HG03097 (cell line): ENCODE measurements around the gene SLC46A3.
"Not testable (repeated sequence)": the region's sequence is repeated elsewhere in the genome, so short reads cannot be mapped to it uniquely, and the experiment has no call there.

ENCODE experiments used
- ATAC-seq: cut with Tn5 transposase; IDR thresholded peaks from one replicate; pipeline ENCODE4 v1.9.1; 2021; ENCODE audit not compliant: unreplicated experiment, low FRiP score

SLC46A3 gene

DNA sequence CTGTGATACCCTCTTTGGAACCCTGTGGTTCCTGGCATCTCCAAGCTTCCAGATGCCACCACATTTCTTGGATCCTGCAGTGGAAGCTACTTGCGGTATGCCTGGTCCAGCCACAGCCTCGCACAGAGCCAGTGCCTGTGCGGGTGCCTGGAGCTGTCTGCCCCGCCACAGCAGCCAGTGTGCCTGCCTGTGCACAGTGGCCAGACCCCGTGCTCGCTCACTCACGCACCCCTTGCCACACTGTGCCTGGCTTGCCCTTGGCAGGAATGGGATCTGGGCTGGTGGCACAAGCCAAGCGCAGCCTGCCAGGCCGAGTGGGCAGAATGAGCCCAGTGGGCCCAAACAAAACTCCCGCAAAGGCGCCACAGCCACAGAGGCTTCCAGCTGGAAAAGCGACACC lies 33.7 kb downstream of the SLC46A3 start:
- ATAC-seq = no peak

DNA sequence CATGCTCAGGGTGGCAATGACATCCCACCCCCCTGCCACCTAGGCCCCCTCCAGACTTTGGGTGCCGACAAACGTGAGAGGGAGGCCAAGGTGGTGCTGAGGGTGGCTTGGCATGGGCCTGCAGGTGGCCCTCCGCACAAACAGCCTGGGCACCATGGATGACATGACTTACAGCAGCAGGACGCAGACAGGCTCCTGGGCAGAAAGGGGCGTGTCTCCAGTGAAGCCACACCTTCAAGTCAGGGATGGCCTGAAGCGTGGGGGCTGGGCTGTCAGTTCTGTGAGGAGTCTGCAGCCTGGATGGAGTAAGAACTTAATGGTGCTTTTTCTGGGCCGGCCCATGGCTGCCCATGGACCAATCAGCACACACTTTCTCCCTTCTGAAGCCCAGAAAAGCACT lies 34.5 kb downstream of the SLC46A3 start:
- ATAC-seq = no peak

DNA sequence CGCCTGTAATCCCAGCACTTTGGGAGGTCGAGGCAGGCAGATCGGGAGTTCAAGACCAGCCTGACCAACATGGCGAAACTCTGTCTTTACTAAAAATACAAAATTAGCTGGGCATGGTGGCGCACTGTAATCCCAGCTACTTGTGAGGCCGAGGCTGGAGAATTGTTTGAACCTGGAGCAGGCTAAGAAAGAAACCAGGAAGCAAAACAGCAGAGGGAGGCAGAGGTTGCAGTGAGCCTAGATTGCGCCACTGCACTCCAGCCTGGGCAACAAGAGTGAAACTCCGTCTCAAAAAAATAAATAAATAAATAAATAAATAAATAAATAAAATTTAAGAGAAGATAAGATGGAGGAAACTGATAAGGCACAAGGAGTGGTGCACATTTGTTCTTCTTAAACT lies 35.6 kb downstream of the SLC46A3 start:
- ATAC-seq = not testable (repeated sequence)

DNA sequence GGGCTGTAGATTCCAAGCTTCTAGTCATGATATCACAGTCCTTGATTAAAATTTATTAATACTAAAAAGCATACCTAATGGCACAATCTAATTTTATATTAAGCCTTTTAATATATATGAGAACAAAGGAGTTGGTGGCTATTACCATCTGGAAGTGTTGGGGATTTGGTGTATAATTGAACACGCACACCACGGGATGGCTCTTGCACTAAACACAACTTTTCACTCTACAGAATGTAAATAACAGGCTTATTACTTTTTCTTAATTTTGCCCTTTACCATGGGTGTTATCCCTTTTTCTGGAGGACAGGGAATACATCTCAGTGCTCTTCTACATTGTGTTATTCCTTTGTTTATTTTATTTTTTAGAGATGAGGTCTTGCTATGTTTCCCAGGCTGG lies 38.2 kb downstream of the SLC46A3 start:
- no peak for ATAC-seq

DNA sequence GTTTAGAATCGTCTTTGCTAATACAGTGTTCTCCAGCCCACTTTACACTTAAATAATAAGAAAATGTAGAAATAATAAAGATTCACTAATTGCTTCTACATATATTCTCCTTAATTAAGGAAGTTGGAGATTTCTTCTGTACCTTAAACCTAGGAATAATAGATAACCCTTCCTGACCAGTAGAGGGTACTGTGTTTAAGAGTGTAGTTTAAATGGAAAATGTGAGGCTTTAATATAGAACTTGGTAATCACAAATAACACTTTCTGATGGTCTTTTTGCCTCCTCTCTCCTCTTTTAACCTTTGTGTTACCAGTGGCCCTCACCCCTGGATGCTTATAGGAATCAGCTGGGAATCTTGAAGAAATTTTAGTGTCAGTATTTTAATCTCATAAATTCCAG lies 39.1 kb downstream of the SLC46A3 start:
- ATAC-seq = no peak

DNA sequence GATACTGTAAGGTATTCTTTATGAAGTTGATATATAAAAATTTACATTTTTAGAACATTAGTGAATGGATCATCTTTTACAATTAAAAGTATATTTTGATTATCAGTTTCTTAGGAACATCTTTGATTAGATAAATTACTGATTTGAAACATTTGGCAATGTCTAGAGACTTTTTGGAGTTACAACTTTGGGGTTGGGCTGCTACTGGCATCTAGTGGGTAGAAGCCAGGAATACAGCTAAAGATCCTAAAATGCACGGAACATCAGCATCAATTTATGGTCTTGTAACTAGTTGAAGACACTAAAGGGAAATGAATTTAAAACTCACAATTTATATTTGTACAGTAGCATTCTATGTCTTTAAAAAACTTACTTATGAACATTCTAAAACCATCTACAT lies 40.0 kb downstream of the SLC46A3 start:
- ATAC-seq = no peak

DNA sequence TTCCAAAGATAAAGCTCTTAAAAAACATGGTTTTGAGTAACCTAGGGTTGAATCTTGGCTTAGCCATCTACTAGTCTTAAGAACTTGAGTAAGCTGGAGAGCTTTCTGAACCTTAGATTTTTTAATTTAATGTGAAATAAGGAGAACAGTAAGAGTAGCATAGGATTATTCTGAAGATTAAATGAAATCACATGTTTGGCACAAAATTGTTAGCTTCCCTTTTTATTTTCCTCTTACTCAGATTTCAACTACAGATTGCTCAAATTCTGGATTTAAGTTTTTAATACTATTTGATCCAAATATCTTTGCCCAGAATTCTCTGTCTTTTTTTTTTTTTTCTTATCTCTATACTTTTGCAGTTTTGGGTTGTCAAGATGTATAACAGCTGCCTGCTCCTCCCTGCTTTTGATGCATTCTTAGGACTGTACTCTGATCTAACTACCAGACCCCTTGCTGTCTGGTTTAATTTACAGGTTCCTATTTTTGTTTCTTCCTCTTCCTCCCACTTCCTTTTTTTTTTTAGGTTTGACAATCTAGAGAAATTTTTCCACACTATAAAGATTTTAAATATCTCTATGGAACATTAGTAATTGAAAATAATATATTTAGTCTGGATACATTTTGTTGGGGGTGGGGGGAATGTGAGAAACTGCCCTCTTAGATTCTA lies 47.5 kb downstream of the SLC46A3 start:
- no peak for ATAC-seq

DNA sequence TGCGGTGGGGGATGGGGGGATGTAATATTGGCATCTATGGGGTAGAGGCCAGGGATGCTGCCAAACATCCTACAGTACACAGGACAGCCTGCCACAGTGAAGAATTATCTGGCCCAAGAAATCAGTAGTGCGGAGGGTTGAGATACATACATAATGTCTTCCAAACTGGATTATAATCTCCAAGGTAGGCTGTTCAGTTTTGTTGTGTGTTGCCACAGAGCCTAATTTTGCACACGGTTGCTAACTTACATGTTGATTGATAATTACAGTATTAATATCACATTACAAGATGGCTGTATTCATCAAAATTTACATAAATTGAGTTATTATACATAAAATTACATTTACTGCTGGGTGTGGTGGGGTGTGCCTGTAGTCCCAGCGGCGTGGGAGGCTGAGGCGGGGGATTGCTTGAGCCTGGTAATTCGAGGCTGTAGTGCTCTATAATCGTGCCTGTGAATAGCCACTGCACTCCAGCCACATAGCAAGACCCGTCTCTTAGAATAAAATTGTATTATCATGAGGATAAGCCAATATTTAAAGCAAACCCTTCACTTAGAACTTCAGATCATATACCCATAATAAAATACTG lies 51.8 kb downstream of the SLC46A3 start:
- no peak for ATAC-seq

DNA sequence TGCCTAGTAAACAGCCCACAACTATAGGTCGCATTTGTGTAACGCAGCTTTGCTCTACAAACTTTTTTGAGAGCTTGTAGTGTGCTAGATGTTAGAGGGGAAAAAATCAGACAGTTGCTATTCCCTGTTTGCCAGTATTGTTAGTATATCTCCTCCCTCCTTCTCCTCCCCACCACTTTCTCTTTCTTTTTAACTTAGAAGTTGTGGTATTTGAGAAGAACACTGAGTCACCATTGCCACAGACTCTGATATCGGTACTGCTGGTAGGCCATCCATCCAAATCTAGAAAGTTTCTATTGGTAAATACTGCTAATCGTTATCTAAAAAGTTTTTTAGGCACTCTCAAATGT lies 59.2 kb downstream of the SLC46A3 start:
- peak; percentile 25 for ATAC-seq

DNA sequence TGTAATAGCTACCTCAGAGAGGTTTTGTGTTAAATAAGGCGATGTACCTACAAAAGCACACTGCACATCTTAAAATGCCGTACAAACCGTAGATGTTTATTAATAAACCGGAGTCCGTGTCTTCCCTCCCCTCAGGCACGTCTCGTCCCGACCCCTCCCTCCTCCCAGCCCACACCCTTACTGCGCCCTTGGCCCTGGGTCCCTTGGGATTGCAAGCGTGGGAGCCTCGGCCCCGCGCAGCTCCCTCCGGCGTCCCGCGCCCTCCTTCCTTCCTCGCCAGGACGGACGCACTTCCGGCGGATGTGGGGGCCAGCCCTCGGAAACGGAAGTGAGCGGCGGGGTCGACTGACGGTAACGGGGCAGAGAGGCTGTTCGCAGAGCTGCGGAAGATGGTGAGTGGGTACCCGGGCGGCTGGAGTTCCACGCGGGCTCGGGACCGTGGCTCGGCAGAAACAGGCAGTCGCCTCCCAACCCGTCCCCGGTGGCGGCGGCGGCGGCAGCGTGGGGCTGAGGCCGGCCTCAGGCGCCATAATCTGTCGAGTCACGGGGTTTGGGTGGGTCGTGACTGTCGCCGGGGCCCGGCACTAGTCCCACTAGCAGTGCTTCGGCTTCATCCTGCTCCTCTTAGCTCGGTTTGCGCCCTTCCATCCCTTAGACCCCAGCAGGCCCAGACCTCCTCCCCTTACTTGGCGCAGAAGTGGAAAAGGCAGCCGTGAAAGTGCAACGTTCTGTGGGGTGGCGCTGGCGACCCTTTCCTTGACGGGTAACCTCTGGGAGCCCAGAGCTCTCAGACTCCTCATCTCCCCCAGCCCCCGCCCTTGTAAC lies 59.8 kb downstream of the SLC46A3 start, which contains the start of gene POMP:
Gene POMP (plus strand): TSS at position 335 of the 825 bp plus-strand sequence. CDS start 55 bp downstream, at position 390.
- ATAC-seq = peak; percentile 78

DNA sequence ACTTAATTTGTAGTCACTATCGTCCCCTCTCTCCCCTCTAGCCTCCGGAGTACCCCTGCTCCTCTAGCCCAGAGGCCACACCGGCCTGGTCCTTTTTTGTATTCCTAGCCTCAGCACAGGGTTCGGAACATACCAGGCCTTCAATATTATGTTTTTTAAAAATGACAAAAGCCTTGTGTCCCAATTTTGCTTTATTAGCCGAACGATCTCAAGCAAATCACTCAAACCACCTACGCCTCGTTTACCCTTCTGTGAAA lies 60.3 kb downstream of the SLC46A3 start:
- ATAC-seq = peak; percentile 19

DNA sequence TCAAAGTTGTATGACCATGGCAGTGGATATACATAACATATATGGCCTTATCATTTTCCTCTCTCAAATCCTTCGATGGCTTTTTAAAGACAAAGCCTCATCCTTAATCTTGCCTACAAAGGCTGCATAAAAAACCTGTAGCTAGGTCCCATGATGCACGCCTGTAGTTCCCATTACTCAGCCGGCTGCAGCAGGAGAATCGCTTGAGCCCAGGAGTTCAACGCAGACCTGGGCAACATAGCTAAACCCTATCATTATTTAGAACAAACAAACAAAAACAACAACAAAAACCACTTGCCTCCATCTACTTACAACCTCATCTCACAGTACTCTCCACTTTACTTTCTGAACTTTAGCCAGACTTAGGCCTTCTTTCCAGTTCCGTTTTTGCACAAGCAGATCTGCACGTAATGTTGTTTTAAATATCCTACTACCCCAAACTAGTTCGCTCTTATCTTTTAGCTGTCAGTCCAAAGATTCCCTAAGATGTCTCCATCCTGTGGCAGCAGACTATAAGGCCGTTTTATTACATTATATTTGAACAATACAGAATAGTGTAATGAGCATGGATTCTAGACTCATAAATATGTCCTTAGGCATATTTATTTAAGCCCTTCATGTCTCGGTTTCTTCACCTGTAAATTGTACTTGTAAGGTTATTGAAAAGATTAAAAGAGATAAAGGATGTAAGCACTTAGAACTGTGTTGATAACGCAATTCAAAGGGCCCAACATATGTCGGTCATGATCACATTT lies 60.8 kb downstream of the SLC46A3 start:
- no peak for ATAC-seq

DNA sequence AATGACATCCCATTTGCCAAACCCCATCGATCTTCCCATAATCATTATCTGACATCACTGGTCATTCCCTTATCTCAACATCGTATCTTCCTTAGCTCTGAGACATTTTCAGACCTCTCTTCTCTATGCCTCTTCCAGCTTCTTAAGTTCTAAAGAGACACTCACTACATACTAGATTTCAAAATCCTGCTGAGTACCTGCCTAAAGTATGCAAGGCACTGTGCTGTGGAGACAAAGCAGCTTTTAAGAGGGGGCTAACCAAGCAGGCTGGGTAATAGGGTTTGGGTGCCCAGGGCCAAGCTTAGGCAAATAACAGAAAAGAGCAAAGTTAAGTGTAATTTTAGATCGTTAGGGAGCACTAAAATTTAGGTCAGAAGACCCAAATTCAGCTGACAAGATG lies 63.2 kb downstream of the SLC46A3 start:
- no peak for ATAC-seq

DNA sequence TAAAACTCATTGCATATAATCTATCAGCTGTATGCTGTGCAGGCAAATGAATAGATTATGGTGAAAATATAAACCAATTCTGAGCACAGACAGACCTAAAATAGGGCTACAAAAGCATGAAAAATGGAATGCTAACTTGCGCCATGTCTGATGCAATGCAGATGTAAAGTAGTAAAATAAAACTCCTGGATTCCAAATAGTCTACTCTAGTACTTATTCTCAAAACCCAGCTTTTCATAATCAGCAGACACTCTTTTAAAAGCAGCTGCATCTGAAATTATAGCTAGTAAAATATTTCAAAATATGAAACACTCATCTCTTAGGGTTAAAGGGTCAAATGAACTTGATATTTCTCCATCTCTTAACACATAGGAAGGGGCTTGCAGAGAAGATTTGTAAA lies 64.5 kb downstream of the SLC46A3 start:
- no peak for ATAC-seq

DNA sequence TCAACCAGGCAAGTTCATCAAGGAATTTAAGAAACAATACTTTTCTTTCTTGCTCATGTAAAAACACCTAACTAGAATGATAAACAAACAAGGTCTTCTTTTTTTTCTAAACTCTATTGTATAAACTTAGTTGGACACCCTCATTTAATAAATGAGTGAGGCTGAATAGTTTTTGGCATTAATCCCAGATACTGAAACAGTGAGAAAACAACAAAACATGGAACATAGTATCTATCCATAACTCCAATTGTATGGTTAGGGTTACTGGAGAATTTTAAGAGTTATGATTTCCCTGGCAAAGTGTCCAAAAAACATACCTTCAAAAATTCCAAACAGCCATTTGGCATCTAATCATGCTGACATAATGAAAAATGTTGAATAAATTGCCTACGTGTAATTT lies 65.7 kb downstream of the SLC46A3 start:
- ATAC-seq = no peak

DNA sequence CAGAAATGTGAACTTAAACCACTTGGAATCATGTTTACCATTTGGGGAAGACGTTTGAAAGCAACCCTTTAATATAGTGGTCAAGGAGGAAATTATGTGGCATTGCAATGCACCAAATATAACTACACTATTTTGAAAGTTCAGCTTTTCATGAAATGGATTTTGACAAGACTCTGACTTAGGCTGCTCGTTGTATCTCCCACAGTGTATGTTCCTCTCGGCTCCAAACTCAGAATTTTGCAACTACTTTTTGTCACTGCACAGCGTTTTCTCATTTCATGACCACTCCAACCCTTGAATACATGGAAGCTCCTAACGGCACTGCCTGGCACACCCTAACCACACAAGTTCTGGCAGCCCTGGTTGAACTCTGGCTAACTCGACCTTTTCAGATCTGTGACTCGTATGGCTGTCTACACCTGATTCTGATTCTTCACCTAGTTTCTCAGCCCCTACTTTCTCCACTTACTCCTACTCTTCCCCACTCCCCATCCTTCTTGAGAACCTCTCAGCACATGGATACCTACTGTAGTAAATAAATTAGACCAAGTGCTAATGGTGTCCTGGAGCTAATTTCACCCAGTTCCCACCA lies 66.9 kb downstream of the SLC46A3 start:
- no peak for ATAC-seq

DNA sequence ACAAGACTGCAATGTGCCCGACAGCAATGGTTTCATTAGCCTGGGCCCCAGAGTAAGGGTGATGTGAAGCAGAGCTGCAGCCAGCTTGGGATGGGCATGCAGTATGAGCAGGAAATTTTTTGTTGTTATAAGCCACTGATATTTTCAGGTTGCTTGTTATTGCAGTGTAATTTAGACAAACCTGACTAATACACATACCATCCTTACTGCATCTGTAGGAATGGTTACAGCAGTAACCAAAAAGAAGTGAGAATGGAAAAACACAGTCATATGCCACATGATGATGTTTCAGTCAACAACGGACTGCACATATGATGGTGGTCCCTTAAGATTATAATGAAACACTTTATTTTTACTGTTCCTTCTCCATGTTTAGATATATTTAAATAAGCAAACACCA lies 68.5 kb downstream of the SLC46A3 start:
- no peak for ATAC-seq
